Measurements from ENCODE around the gene MARCO.
"Not testable (repeated sequence)": the region's sequence is repeated elsewhere in the genome, so short reads cannot be mapped to it uniquely, and the experiment has no call there.

The MARCO gene

DNA sequence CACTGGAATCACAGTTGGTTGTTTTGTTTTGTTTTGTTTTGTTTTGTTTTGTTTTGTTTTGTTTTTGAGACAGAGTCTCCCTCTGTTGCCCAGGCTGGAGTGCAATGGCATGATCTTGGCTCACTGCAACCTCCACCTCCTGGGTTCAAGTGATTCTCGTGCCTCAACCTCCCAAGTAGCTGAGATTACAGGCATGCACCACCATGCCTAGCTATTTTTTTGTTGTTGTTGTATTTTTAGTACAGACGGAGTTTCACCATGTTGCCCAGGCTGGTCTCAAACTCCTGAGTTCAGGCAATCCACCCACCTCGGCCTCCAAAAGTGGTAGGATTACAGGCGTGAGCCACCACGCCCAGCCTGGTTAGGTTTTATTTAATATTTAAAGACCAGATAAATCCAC is 95.9 kb downstream of the MARCO start:
- not testable (repeated sequence) for DNase-seq

DNA sequence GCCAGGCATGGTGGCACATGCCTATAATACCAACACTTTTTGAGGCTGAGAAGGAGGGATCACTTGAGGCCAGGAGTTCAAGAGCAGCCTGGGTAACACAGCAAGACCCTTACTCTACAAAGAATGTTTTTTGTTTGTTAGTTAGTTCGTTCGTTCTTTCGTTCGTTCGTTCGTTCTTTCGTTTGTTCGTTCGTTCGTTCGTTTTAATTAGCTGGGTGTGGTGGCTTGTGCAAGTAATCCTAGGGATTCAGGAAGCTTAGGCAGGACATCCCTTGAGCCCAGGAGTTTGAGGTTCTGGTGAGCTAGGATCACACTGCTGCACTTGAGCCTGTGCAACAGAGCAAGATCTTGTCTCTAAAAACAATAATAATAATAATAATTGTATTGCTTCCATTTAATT is 98.7 kb downstream of the MARCO start:
- DNase-seq = no peak

All from nucleus accumbens (tissue), 56 donors.